PFSK-1 (cell line): Measurements from ENCODE around the gene IER5.

Source experiments
- FOXP2 ChIP-seq: optimal IDR thresholded peaks from 2 replicates; pipeline ENCODE3; 2011; ENCODE audit warnings: borderline replicate concordance, control low read depth, inconsistent platforms; ENCODE audit not compliant: insufficient read depth; ENCODE audit errors: extremely low read length, extremely low read depth
- POLR2AphosphoS5 ChIP-seq: IDR thresholded peaks from 2 replicates; pipeline ENCODE4 v1.6.1; 2012; ENCODE audit warnings: low read depth, mild to moderate bottlenecking, control low read depth, low read length, moderate library complexity
- SIN3A ChIP-seq: IDR thresholded peaks from 2 replicates; pipeline ENCODE4 v1.6.1; 2012; ENCODE audit warnings: mild to moderate bottlenecking, low read length, moderate library complexity, borderline replicate concordance; ENCODE audit not compliant: insufficient read depth
- TAF1 ChIP-seq: IDR thresholded peaks from 2 replicates; pipeline ENCODE4 v1.6.1; 2012; ENCODE audit warnings: low read length, control low read depth, borderline replicate concordance; ENCODE audit not compliant: insufficient read depth
- TF ChIP-seq, protein P1 (sequence below), 2 experiments: IDR thresholded peaks; 2 replicates each; pipeline versions ENCODE4 v1.6.1 to v1.8.0; 2011 to 2012; ENCODE audit warnings: low read depth in 2 of 2, low read length in 2 of 2, control low read depth in 1 of 2, inconsistent platforms in 1 of 2, mild to moderate bottlenecking in 1 of 2, moderate library complexity in 1 of 2; ENCODE audit not compliant: insufficient read depth in 1 of 2

Gene IER5

DNA sequence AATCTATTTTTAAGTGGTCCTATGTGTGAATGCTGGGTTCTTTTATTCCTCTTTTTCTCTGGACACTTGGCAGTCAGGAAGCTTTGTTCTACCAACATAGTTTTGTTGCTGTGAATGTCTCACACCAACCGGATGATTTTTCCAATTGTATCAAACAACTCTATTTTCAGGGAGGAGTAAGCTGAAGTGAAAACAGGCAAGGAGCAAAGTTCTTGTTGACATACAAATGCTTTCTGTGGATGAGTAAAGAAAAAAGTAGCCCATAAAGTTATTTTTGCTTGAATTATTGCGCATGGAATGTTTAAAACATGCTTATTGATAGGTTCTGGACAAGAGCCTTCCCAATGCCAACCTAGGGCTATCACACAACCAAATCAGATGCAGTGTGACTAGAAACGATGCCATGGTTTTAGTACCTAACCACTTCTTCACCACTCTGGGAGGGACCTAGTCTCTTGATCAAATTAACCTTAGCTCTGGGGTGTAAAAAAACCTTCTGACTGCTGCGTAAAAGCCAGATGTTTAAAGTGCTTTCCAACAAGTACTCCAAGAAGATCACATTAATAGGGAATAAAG is 4.5 kb downstream of the IER5 start:
- TF ChIP-seq SIN3A (no peak), TAF1 (no peak), POLR2AphosphoS5 (no peak), FOXP2 (no peak)
- TF ChIP-seq, protein P1, sequence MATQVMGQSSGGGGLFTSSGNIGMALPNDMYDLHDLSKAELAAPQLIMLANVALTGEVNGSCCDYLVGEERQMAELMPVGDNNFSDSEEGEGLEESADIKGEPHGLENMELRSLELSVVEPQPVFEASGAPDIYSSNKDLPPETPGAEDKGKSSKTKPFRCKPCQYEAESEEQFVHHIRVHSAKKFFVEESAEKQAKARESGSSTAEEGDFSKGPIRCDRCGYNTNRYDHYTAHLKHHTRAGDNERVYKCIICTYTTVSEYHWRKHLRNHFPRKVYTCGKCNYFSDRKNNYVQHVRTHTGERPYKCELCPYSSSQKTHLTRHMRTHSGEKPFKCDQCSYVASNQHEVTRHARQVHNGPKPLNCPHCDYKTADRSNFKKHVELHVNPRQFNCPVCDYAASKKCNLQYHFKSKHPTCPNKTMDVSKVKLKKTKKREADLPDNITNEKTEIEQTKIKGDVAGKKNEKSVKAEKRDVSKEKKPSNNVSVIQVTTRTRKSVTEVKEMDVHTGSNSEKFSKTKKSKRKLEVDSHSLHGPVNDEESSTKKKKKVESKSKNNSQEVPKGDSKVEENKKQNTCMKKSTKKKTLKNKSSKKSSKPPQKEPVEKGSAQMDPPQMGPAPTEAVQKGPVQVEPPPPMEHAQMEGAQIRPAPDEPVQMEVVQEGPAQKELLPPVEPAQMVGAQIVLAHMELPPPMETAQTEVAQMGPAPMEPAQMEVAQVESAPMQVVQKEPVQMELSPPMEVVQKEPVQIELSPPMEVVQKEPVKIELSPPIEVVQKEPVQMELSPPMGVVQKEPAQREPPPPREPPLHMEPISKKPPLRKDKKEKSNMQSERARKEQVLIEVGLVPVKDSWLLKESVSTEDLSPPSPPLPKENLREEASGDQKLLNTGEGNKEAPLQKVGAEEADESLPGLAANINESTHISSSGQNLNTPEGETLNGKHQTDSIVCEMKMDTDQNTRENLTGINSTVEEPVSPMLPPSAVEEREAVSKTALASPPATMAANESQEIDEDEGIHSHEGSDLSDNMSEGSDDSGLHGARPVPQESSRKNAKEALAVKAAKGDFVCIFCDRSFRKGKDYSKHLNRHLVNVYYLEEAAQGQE (IDR thresholded peaks at IDR 0.05; ENCODE audit: insufficient read depth in 1 of 2, low read depth in 2 of 2, low read length in 2 of 2), result no peak

- TF ChIP-seq TAF1 (no peak), POLR2AphosphoS5 (no peak), FOXP2 (no peak), SIN3A (no peak)
- TF ChIP-seq, protein P1 (IDR thresholded peaks at IDR 0.05; ENCODE audit: insufficient read depth in 1 of 2, low read depth in 2 of 2, low read length in 2 of 2), result no peak
These were observed 6.1 kb downstream of the IER5 start for GRCh38 chr1:181094416-181095212.

- no peak for TF ChIP-seq POLR2AphosphoS5
- no peak for TF ChIP-seq FOXP2
- TF ChIP-seq, protein P1 (IDR thresholded peaks at IDR 0.05; ENCODE audit: insufficient read depth in 1 of 2, low read depth in 2 of 2, low read length in 2 of 2), result no peak
- no peak for TF ChIP-seq TAF1
- no peak for TF ChIP-seq SIN3A
These were observed 6.8 kb downstream of the IER5 start for GRCh38 chr1:181095260-181095659.

DNA sequence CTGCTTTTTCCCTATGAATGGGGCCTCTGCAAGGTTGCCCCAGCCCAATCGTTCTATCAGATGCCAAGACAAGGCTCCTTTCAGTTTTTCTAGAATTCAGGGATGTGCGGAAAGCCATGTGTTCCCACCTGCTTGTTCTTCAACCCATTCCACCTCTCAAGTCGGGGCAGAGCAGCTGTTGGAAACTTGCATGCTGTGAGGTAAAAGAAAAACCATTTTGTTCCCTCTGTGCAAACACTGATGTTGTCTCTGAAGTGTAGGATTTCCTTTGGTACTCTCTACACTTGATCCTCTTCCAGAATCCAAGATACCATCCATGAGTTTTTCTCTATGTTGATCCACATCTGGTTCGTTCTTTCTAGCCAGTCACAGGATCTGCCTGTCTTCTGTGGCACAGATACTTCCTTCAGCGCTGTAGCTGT is 7.3 kb downstream of the IER5 start:
- TF ChIP-seq SIN3A, result no peak
- no peak for TF ChIP-seq POLR2AphosphoS5
- TF ChIP-seq, protein P1 (IDR thresholded peaks at IDR 0.05; ENCODE audit: insufficient read depth in 1 of 2, low read depth in 2 of 2, low read length in 2 of 2), result no peak
- TF ChIP-seq TAF1, result no peak
- no peak for TF ChIP-seq FOXP2

DNA sequence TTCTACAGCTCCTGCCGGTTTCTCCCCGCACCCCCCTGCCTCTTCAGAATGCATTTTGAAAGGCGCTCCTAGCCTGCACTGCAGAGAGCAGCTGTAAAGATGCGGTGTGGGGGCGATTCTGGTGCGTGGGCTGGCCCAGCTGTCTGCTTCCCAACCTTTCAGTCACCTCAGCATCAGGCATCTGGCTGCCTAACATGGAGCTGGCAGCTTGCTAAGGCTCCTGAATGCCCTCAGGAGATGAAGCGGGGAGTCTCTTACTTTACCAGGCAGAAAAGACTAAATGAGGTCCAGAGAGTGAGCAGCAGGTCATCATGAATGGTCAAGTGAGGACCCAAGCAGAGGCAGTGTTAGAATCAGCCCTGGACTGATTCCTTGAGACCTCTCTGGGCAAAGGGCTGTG is 8.7 kb downstream of the IER5 start:
- TF ChIP-seq, protein P1 (IDR thresholded peaks at IDR 0.05; ENCODE audit: insufficient read depth in 1 of 2, low read depth in 2 of 2, low read length in 2 of 2), result no peak
- TF ChIP-seq POLR2AphosphoS5 (no peak), FOXP2 (no peak), TAF1 (no peak), SIN3A (no peak)
